ENCODE data around the gene ZNF799.
"Not testable (repeated sequence)": the region's sequence is repeated elsewhere in the genome, so short reads cannot be mapped to it uniquely, and the experiment has no call there.

Gene ZNF799

GRCh38 chr19:12400633-12401502 is at the start of gene ZNF799:
Gene ZNF799, minus strand, starts transcription at chr19:12401271. Its CDS starts 201 bp downstream, at chr19:12401070.
- H3K27me3 Mint-ChIP-seq = no peaks in the 10 kb centered on the region
- DNase-seq (peak; percentile 87), ATAC-seq (peak; percentile 98)
- H3K36me3 Mint-ChIP-seq (ENCODE audit: low read depth) = peaks cover 10% of the 10 kb centered on the region
- H3K4me1 Mint-ChIP-seq = peaks cover 19% of the 10 kb centered on the region
- peak within 1 kb of the TSS; percentile 74 for H3K27ac Mint-ChIP-seq
- peak within 1 kb of the TSS; percentile 88 for H3K4me3 Mint-ChIP-seq
- H3K9me3 Mint-ChIP-seq = peaks cover 15% of the 10 kb centered on the region

- no peak for ATAC-seq
- Mint-ChIP-seq H3K9me3 (peaks cover 30% of the 10 kb centered on the region), H3K27ac (no peak overlapping the region)
Observed at GRCh38 chr19:12450844-12451243, 49.8 kb upstream of the ZNF799 start.

GRCh38 chr19:12448808-12449207 is 47.7 kb upstream of the ZNF799 start:
- Mint-ChIP-seq H3K4me1 (no peaks in the 10 kb centered on the region), H3K27ac (no peak overlapping the region), H3K9me3 (peaks cover 36% of the 10 kb centered on the region), H3K36me3 (ENCODE audit: low read depth) (peaks cover 14% of the 10 kb centered on the region), H3K27me3 (no peaks in the 10 kb centered on the region), H3K4me3 (no peak overlapping the region)
- ATAC-seq = no peak
- DNase-seq = no peak

More at GRCh38 chr19:12450844-12451243, 49.8 kb upstream of the ZNF799 start:
- DNase-seq = no peak
- H3K36me3 Mint-ChIP-seq (ENCODE audit: low read depth) = peaks cover 14% of the 10 kb centered on the region
- no peaks in the 10 kb centered on the region for H3K27me3 Mint-ChIP-seq
- no peaks in the 10 kb centered on the region for H3K4me1 Mint-ChIP-seq
- H3K4me3 Mint-ChIP-seq = no peak overlapping the region

GRCh38 chr19:12440541-12441316 is 39.7 kb upstream of the ZNF799 start, which contains the start of gene ZNF443:
Gene ZNF443, minus strand, starts transcription at chr19:12441021. Its CDS starts 107 bp downstream, at chr19:12440914.
- Mint-ChIP-seq H3K27me3 (no peaks in the 10 kb centered on the region), H3K4me3 (peak within 1 kb of the TSS; percentile 99), H3K9me3 (peaks cover 20% of the 10 kb centered on the region), H3K4me1 (peaks cover 16% of the 10 kb centered on the region), H3K27ac (peak within 1 kb of the TSS; percentile 96), H3K36me3 (ENCODE audit: low read depth) (peaks cover 10% of the 10 kb centered on the region)
- ATAC-seq (peak; percentile 99), DNase-seq (peak; percentile 98)

GRCh38 chr19:12439686-12440540 is 38.8 kb upstream of the ZNF799 start:
- peak overlapping the region; percentile 84 for H3K27ac Mint-ChIP-seq
- peaks cover 16% of the 10 kb centered on the region for H3K4me1 Mint-ChIP-seq
- H3K9me3 Mint-ChIP-seq = peaks cover 22% of the 10 kb centered on the region
- DNase-seq (peak; percentile 62), ATAC-seq (peak; percentile 26)
- H3K36me3 Mint-ChIP-seq (ENCODE audit: low read depth) = peaks cover 15% of the 10 kb centered on the region
- peak overlapping the region; percentile 99 for H3K4me3 Mint-ChIP-seq
- not testable (repeated sequence) for H3K27me3 Mint-ChIP-seq

- H3K27ac Mint-ChIP-seq, H3K27me3 Mint-ChIP-seq, DNase-seq, H3K4me1 Mint-ChIP-seq, ATAC-seq, H3K4me3 Mint-ChIP-seq: not testable (repeated sequence)
- Mint-ChIP-seq H3K36me3 (ENCODE audit: low read depth) (peaks cover 73% of the 10 kb centered on the region), H3K9me3 (peaks cover 60% of the 10 kb centered on the region)
Observed at GRCh38 chr19:12430726-12431299, 29.7 kb upstream of the ZNF799 start.

- ATAC-seq (no peak), DNase-seq (no peak)
- no peaks in the 10 kb centered on the region for H3K27me3 Mint-ChIP-seq
- peaks cover 67% of the 10 kb centered on the region for H3K36me3 Mint-ChIP-seq (ENCODE audit: low read depth)
- H3K4me3 Mint-ChIP-seq = no peak overlapping the region
- H3K9me3 Mint-ChIP-seq = peaks cover 50% of the 10 kb centered on the region
- no peak overlapping the region for H3K27ac Mint-ChIP-seq
- no peaks in the 10 kb centered on the region for H3K4me1 Mint-ChIP-seq
Observed at GRCh38 chr19:12425888-12426274, 24.8 kb upstream of the ZNF799 start.

GRCh38 chr19:12425236-12425887 is 24.3 kb upstream of the ZNF799 start:
- Mint-ChIP-seq H3K4me3 (no peak overlapping the region), H3K9me3 (peaks cover 45% of the 10 kb centered on the region), H3K27me3 (no peaks in the 10 kb centered on the region), H3K27ac (no peak overlapping the region), H3K36me3 (ENCODE audit: low read depth) (peaks cover 62% of the 10 kb centered on the region), H3K4me1 (no peaks in the 10 kb centered on the region)
- ATAC-seq = no peak
- DNase-seq = no peak

- ATAC-seq, H3K4me1 Mint-ChIP-seq, DNase-seq, H3K27ac Mint-ChIP-seq, H3K27me3 Mint-ChIP-seq, H3K4me3 Mint-ChIP-seq: not testable (repeated sequence)
- Mint-ChIP-seq H3K36me3 (ENCODE audit: low read depth) (peaks cover 32% of the 10 kb centered on the region), H3K9me3 (peaks cover 25% of the 10 kb centered on the region)
Observed at GRCh38 chr19:12417273-12417672, 16.2 kb upstream of the ZNF799 start.

- Mint-ChIP-seq H3K27ac (no peak overlapping the region), H3K9me3 (peaks cover 26% of the 10 kb centered on the region), H3K36me3 (ENCODE audit: low read depth) (peaks cover 6% of the 10 kb centered on the region), H3K27me3 (no peaks in the 10 kb centered on the region), H3K4me3 (no peak overlapping the region), H3K4me1 (no peaks in the 10 kb centered on the region)
- ATAC-seq (no peak), DNase-seq (no peak)
Observed at GRCh38 chr19:12411893-12412292, 10.8 kb upstream of the ZNF799 start.

GRCh38 chr19:12399901-12400632 is 1.0 kb downstream of the ZNF799 start:
- DNase-seq = peak; percentile 52
- Mint-ChIP-seq H3K9me3 (peaks cover 19% of the 10 kb centered on the region), H3K27ac (peak overlapping the region; percentile 73), H3K4me1 (peaks cover 19% of the 10 kb centered on the region), H3K4me3 (peak overlapping the region; percentile 88), H3K36me3 (ENCODE audit: low read depth) (peaks cover 16% of the 10 kb centered on the region)
- peak; percentile 39 for ATAC-seq
- H3K27me3 Mint-ChIP-seq = not testable (repeated sequence)

- H3K4me3 Mint-ChIP-seq, DNase-seq, H3K27ac Mint-ChIP-seq, H3K27me3 Mint-ChIP-seq, ATAC-seq, H3K4me1 Mint-ChIP-seq: not testable (repeated sequence)
- H3K9me3 Mint-ChIP-seq = peaks cover 50% of the 10 kb centered on the region
- peaks cover 78% of the 10 kb centered on the region for H3K36me3 Mint-ChIP-seq (ENCODE audit: low read depth)
Observed at GRCh38 chr19:12391148-12391547, 9.9 kb downstream of the ZNF799 start.

GRCh38 chr19:12386365-12386764 is 14.7 kb downstream of the ZNF799 start:
- Mint-ChIP-seq H3K36me3 (ENCODE audit: low read depth) (peaks cover 49% of the 10 kb centered on the region), H3K9me3 (peaks cover 36% of the 10 kb centered on the region)
- H3K4me3 Mint-ChIP-seq, H3K27me3 Mint-ChIP-seq, ATAC-seq, H3K4me1 Mint-ChIP-seq, H3K27ac Mint-ChIP-seq, DNase-seq: not testable (repeated sequence)
